Heart left ventricle (tissue), 16 donors: ENCODE results near the gene RAB17. TPM values are rescaled to one million over a fixed set of nuclear protein-coding genes. Genes with fewer than 3 reads are reported as not detected.

Experiments used
- ATAC-seq, 4 donors: fragments of 200-7000 bp; cut with Tn5 transposase; one replicate each; pipeline ENCODE4 v1.9.1; 2020 to 2022; ENCODE audit warnings: moderate library complexity in 4 of 4, mild to moderate bottlenecking in 3 of 4, moderate number of reproducible peaks in 1 of 4
- DNase-seq, 5 donors: peaks; one replicate each; pipeline ENCODE4 v3.0.0-alpha.2; 2020
- H3K27ac ChIP-seq, 12 donors: fragments of 200-600 bp; sonication (generic) in 4 of 12; one replicate each; pipeline versions ENCODE4 v1.5.0 to v1.8.0; 2016 to 2022; ENCODE audit warnings: mild to moderate bottlenecking in 2 of 12
- H3K27me3 ChIP-seq, 9 donors: fragments of 200-600 bp; sonication (generic) in 2 of 9; one replicate each; pipeline versions ENCODE4 v1.5.1 to v1.8.0; 2016 to 2022; ENCODE audit warnings: mild to moderate bottlenecking in 3 of 9
- H3K36me3 ChIP-seq, 9 donors: fragments of 200-600 bp; sonication (generic) in 2 of 9; one replicate each; pipeline versions ENCODE4 v1.5.0 to v1.8.0; 2018 to 2022; ENCODE audit warnings: mild to moderate bottlenecking in 2 of 9
- H3K4me1 ChIP-seq, 12 donors: fragments of 200-600 bp; sonication (generic) in 4 of 12; one replicate each; pipeline versions ENCODE4 v1.5.0 to v1.8.0; 2016 to 2022; ENCODE audit warnings: mild to moderate bottlenecking in 3 of 12
- H3K4me3 ChIP-seq, 12 donors: fragments of 200-600 bp; sonication (generic) in 4 of 12; one replicate each; pipeline versions ENCODE4 v1.5.0 to v1.8.0; 2017 to 2022; ENCODE audit warnings: mild to moderate bottlenecking in 9 of 12, moderate library complexity in 4 of 12
- H3K9me3 ChIP-seq, 12 donors: fragments of 200-600 bp; sonication (generic) in 4 of 12; one replicate each; pipeline versions ENCODE4 v1.5.0 to v1.8.0; 2016 to 2022; ENCODE audit warnings: mild to moderate bottlenecking in 1 of 12
- CTCF ChIP-seq, 12 donors: fragments of 200-600 bp; sonication (generic) in 4 of 12; IDR thresholded peaks; one replicate each; pipeline versions ENCODE4 v1.5.0 to v1.8.0; 2018 to 2022; ENCODE audit warnings: antibody characterized with exemption in 12 of 12, mild to moderate bottlenecking in 5 of 12
- POLR2A ChIP-seq, 2 donors: fragments of 450-650 bp; IDR thresholded peaks; one replicate each; pipeline ENCODE4 v1.6.1; 2017; ENCODE audit warnings: antibody characterized with exemption in 2 of 2, mild to moderate bottlenecking in 2 of 2, moderate library complexity in 2 of 2
- WGBS, 4 donors: extraction: QIAGEN DNeasy Blood & Tissue Kit in 2 of 4; methylation state at CpG; one replicate each; pipeline versions ENCODE4 v1.1.5 to v1.1.7; 2013 to 2018; 5-methylcytosine and 5-hydroxymethylcytosine counted together
- intact Hi-C, 10 donors: fragments of 100-400 bp; cut with DNase I; formaldehyde crosslinking; loops; one replicate each; pipeline versions ENCODE4 v1.11.1 to v1.14.2; 2022
- polyA plus RNA-seq, 2 donors: library from polyadenylated mRNA; stranded (reverse); fragments of 200-250 nt; gene quantifications; one replicate each; pipeline ENCODE4 v1.2.3, GENCODE V29; 2013
- total RNA-seq, 9 donors: library from RNA; depleted of rRNA in 2 of 9; stranded (reverse); fragments of >200 nt in 2 of 9; fragmentation: NEBNext Ultra II Directional in 3 of 9; extraction: Animal tissue kit (Norgen Biotek cat#: 25700) in 3 of 9; gene quantifications; one replicate each; pipeline versions ENCODE4 v1.1.0 to v1.2.4, GENCODE V29; 2016 to 2023
- donor health status: ischemic (EF 13 %, LVEDD 7.1; RV severe dilation, severe dysfunction).
- donor health status: healthy with polysubstance abuse.
- donor health status: DM: no; HTN: yes; CAD: no.
- donor health status: DM: no; HTN: no; CAD: no.
- donor health status: ischemic (EF 25% LVEDD 6.9; RV normal size, moderate dysfunction).
- donor health status: ischemic (EF 25% LVEDD 5.7; RV mildly dilated, moderate dysfunction).
- donor health status: healthy.
- donor health status: DM: yes; HTN: yes; CAD: no.
- donor health status: ischemic (EF 35%, LVEDD 5.7; RV mildly dilated, moderate dysfunction).
- donor health status: nonischemic (EF 11% LVEDD 7.7; RV severe dilation, severe dysfunction).
- donor health status: DM: yes; HTN: yes; CAD: no.
- donor health status: PGD.
- donor health status: ischemic (EF 29% LVEDD 5.4; RV normal size, mild dysfunction).
- donor health status: nonischemic (EF 23%, LVEDD 6.1; RV moderate dilation, normal function).

The RAB17 gene
- total and polyA plus RNA-seq, 11 donors: 1.1 to 7.3 (median 3.7) TPM

DNA sequence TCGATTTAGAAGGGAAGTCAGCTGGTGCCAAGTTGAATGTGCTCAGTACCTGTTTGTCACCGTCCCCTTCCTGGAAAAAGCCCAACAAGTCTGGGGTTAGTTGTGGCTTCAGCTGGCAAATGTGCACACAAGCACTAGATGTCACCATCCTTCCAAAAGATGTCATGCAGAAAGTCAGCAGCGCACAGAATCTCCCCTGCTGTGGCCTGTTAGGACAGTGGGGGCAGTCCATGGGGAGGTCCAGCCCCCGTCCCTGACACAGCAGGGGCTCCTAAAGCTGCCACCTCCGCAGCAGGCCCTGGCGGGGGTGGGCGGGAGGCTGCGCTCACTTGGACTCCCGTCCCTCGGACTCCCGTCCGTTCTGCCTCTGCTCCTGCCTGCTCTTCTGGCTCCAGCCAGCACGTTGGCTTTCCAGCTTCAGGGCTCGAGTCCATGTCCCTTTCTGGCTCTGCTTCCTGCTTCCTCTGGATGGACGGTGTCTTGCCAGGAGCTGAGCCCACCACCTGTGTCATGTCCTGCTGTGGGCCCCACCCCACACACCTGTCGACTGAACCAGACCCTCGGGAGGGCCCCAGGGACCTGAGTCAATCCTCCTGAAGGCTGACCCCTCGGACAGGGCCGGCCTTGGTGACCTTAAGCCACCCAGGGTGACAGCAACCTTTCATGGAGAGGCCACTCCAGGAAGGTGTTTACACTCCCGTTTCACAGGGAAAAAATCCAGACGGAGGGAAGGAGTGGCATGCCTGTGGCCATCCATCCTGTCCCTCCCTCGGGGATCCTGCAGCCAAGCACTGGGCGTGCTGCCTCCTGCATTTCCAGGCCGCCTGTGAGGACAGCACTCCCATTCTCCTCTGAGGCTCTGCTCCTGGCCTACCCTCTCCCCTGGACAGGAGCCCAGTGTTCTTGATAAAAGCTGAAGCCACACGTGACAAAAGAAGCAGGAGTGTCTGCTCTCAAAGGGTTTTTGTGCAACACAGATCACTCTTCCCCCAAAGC, 8.5 kb downstream of the RAB17 start:
- peak overlapping the region in 5 of 12 donors; percentile 10 to 40 (median 29) for H3K4me3 ChIP-seq
- H3K36me3 ChIP-seq: no peaks in the 10 kb centered on the region
- ATAC-seq: peak; percentile 89 to 94 (median 92)
- H3K27me3 ChIP-seq: no peaks in the 10 kb centered on the region
- 7 to 14% (median 10%) methylated on average over 14 to 25 of the region's 25 CpGs for WGBS, 4 donors
- peak overlapping the region; percentile 19 to 89 (median 84) for H3K27ac ChIP-seq
- peak; percentile 82 to 92 (median 83) for DNase-seq
- peaks cover 0 to 27% (median 17%) of the 10 kb centered on the region in 12 donors for H3K4me1 ChIP-seq
- intact Hi-C loops: loop anchor here (1.0 to 5.0 kb wide), 8 partner anchors 80 to 165 kb away; no protein-coding TSS in a partner anchor
- H3K9me3 ChIP-seq: no peaks in the 10 kb centered on the region
- TF ChIP-seq POLR2A (IDR thresholded peaks at IDR 0.05) (no peak), CTCF (IDR thresholded peaks at IDR 0.05) (peak; percentile 19 to 83 (median 62))

DNA sequence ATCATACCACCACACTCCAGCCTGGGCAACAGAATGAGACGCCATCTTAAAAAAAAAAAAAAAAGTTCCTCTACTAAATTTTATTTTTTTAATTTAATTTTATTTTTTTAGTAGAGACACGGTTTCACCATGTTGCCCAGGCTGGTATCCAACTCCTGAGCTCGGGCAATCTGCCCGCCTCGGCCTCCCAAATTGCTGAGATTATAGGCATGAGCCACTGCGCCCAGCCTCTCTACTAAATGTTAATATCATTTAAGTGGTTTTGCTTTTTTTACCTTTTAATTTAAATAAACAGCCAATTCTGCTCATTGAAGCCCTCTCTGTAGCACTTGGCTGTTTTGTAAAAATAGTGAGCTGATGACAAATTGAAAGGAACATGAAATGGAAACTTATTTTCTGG, 9.2 kb downstream of the RAB17 start:
- intact Hi-C loops: loop anchor here in 8 of 10 donors (1.0 to 5.0 kb wide), 7 partner anchors 81 to 166 kb away; no protein-coding TSS in a partner anchor
- Histone ChIP-seq H3K36me3 (no peaks in the 10 kb centered on the region), H3K4me1 (peaks cover 0 to 27% (median 17%) of the 10 kb centered on the region in 12 donors), H3K27ac (peak overlapping the region in 10 of 12 donors; percentile 56 to 89 (median 82)), H3K9me3 (no peaks in the 10 kb centered on the region), H3K27me3 (no peaks in the 10 kb centered on the region), H3K4me3 (no peak overlapping the region)
- TF ChIP-seq CTCF (IDR thresholded peaks at IDR 0.05) (no peak), POLR2A (IDR thresholded peaks at IDR 0.05) (no peak)
- ATAC-seq (peak in 1 of 4 donors; percentile 1), DNase-seq (peak in 1 of 5 donors; percentile 33)
- 53 to 63% (median 58%) methylated on average over 6 of the region's 6 CpGs for WGBS, 4 donors

- Histone ChIP-seq H3K4me1 (peaks cover 0 to 42% (median 17%) of the 10 kb centered on the region in 12 donors), H3K36me3 (no peaks in the 10 kb centered on the region), H3K4me3 (no peak overlapping the region), H3K27me3 (no peaks in the 10 kb centered on the region), H3K27ac (no peak overlapping the region), H3K9me3 (no peaks in the 10 kb centered on the region)
- no peak for ATAC-seq
- TF ChIP-seq POLR2A (IDR thresholded peaks at IDR 0.05) (no peak), CTCF (IDR thresholded peaks at IDR 0.05) (no peak)
- WGBS, 4 donors: 94 to 96% (median 95%) methylated on average over 26 of the region's 26 CpGs
- intact Hi-C loops: loop anchor here in 5 of 10 donors (10.0 kb wide), 3 partner anchors 153 to 483 kb away; no protein-coding TSS in a partner anchor
- peak in 2 of 5 donors; percentile 18 to 19 for DNase-seq
Measured at GRCh38 chr2:237577956-237578870, 12.3 kb downstream of the RAB17 start.
